B cell (primary cell): Measurements from ENCODE around the gene TLR4. TPM values are rescaled to one million over a fixed set of nuclear protein-coding genes. Genes with fewer than 3 reads are reported as not detected.

Experiments used
- ATAC-seq: fragments of 200-7000 bp; cut with Tn5 transposase; one replicate; pipeline ENCODE4 v1.10.0; 2021; ENCODE audit warnings: low read depth, mild to moderate bottlenecking, moderate number of reproducible peaks, moderate library complexity
- CTCF ChIA-PET: fragments of 350-600 bp; sonication (Branson Sonifier 250); formaldehyde crosslinking; loops from one replicate; lab custom pipeline; 2021; ENCODE audit warnings: antibody characterized with exemption, inconsistent platforms; lab: Charles Lee
- POLR2A ChIA-PET: fragments of 350-600 bp; sonication (Branson Sonifier 250); formaldehyde crosslinking; loops from one replicate; lab custom pipeline; 2021; ENCODE audit warnings: antibody characterized with exemption; lab: Charles Lee
- DNase-seq: peaks from one replicate; pipeline ENCODE4 v3.0.0; 2013
- H2AFZ ChIP-seq: 2 replicates; pipeline ENCODE4 v1.6.1; 2012; ENCODE audit warnings: mild to moderate bottlenecking, low read depth, low read length; ENCODE audit not compliant: insufficient read depth, poor library complexity, severe bottlenecking
- H3K27ac ChIP-seq, 2 donors: 1 replicate in 1 of 2; 2 replicates in 1 of 2; pipeline ENCODE4 v1.5.1; 2012 to 2013; ENCODE audit warnings: low read length in 2 of 2, mild to moderate bottlenecking in 2 of 2, moderate library complexity in 1 of 2
- H3K27me3 ChIP-seq, 4 experiments: fragments of 200-600 bp in 1 of 4; sonication (generic) in 1 of 4; replicated peaks in 1 of 4; 1 replicate in 2 of 4; 2 replicates in 2 of 4; pipeline versions ENCODE4 v1.6.1 to v1.7.0; 2013 to 2016; ENCODE audit warnings: low read length in 3 of 4, mild to moderate bottlenecking in 2 of 4, mixed read lengths in 1 of 4, moderate library complexity in 1 of 4; ENCODE audit not compliant: insufficient read depth in 4 of 4, control insufficient read depth in 3 of 4; ENCODE audit errors: control extremely low read depth in 1 of 4
- H3K36me3 ChIP-seq, 2 experiments: replicated peaks in 1 of 2; 1 replicate in 1 of 2; 2 replicates in 1 of 2; pipeline versions ENCODE4 v1.6.1 to v1.7.1; 2013; ENCODE audit warnings: low read length in 1 of 2; ENCODE audit not compliant: insufficient read depth in 2 of 2, control insufficient read depth in 1 of 2; ENCODE audit errors: control extremely low read depth in 1 of 2, extremely low read depth in 1 of 2
- H3K4me1 ChIP-seq, 2 donors: fragments of 200-600 bp in 1 of 2; sonication (generic) in 1 of 2; 1 replicate in 1 of 2; 2 replicates in 1 of 2; pipeline versions ENCODE4 v1.5.1 to v1.6.1; 2013 to 2017; ENCODE audit warnings: low read length in 2 of 2; ENCODE audit not compliant: control insufficient read depth in 2 of 2, insufficient read depth in 2 of 2
- H3K4me2 ChIP-seq: replicated peaks from 2 replicates; pipeline ENCODE3; 2012; ENCODE audit warnings: mild to moderate bottlenecking, low read depth, low read length; ENCODE audit not compliant: poor library complexity, severe bottlenecking
- H3K4me3 ChIP-seq, 5 experiments: fragments of 200-600 bp in 1 of 5; sonication (generic) in 1 of 5; 1 replicate in 3 of 5; 2 replicates in 2 of 5; pipeline versions ENCODE4 v1.5.1 to v1.7.0; 2011 to 2016; ENCODE audit warnings: low read length in 4 of 5, mild to moderate bottlenecking in 4 of 5, low read depth in 2 of 5, control low read depth in 1 of 5, moderate library complexity in 1 of 5; ENCODE audit not compliant: insufficient read depth in 1 of 5; ENCODE audit errors: control extremely low read depth in 1 of 5, extremely low read depth in 1 of 5
- H3K79me2 ChIP-seq: fragments of 200-600 bp; sonication (generic); one replicate; pipeline ENCODE4 v1.6.0; 2016; ENCODE audit warnings: low read length; ENCODE audit not compliant: control insufficient read depth, insufficient read depth
- H3K9ac ChIP-seq: fragments of 200-600 bp; sonication (generic); 2 replicates; pipeline ENCODE4 v1.6.1; 2017; ENCODE audit warnings: mild to moderate bottlenecking, low read length, moderate library complexity
- H3K9me3 ChIP-seq, 3 donors: one replicate each; pipeline versions ENCODE4 v1.6.1 to v1.7.1; 2013; ENCODE audit warnings: low read length in 2 of 3; ENCODE audit not compliant: control insufficient read depth in 2 of 3, insufficient read depth in 1 of 3; ENCODE audit errors: control extremely low read depth in 1 of 3
- H4K20me1 ChIP-seq: 2 replicates; pipeline ENCODE4 v1.6.0; 2012; ENCODE audit warnings: mild to moderate bottlenecking, low read length; ENCODE audit not compliant: insufficient read depth, control insufficient read depth, poor library complexity, severe bottlenecking
- H3K27ac Mint-ChIP-seq: one replicate; pipeline ENCODE4 v1.8.0; 2021; ENCODE audit warnings: mixed read lengths
- H3K27me3 Mint-ChIP-seq: one replicate; pipeline ENCODE4 v1.8.0; 2021; ENCODE audit warnings: mixed read lengths
- H3K4me1 Mint-ChIP-seq: one replicate; pipeline ENCODE4 v1.8.0; 2021; ENCODE audit warnings: mixed read lengths
- H3K4me3 Mint-ChIP-seq: one replicate; pipeline ENCODE4 v1.8.0; 2021; ENCODE audit warnings: mixed read lengths
- H3K9me3 Mint-ChIP-seq: one replicate; pipeline ENCODE4 v1.8.0; 2022; ENCODE audit warnings: mixed read lengths; ENCODE audit not compliant: insufficient read depth
- CTCF ChIP-seq: fragments of 200-600 bp; IDR thresholded peaks from one replicate; pipeline ENCODE4 v1.8.0; 2022; ENCODE audit warnings: antibody characterized with exemption, mild to moderate bottlenecking
- EZH2 ChIP-seq: IDR thresholded peaks from 2 replicates; pipeline ENCODE4 v1.6.1; 2012; ENCODE audit warnings: borderline replicate concordance, low read depth, mild to moderate bottlenecking, moderate library complexity, low read length; ENCODE audit not compliant: insufficient read depth, poor library complexity, severe bottlenecking
- WGBS: methylation state at CpG from one replicate; pipeline ENCODE4 v1.1.5; 2013; ENCODE audit warnings: missing lambda C conversion rate; ENCODE audit not compliant: insufficient coverage; 5-methylcytosine and 5-hydroxymethylcytosine counted together
- intact Hi-C: fragments of 100-400 bp; cut with micrococcal nuclease; formaldehyde crosslinking; loops from one replicate; pipeline ENCODE4 v1.10.0; 2022
- polyA plus RNA-seq: library from polyadenylated mRNA; depleted of rRNA; stranded (reverse); fragments of >200 nt; gene quantifications from 2 replicates; pipeline ENCODE4 v1.2.3, GENCODE V29; 2012
- total RNA-seq, 2 donors: library from RNA; stranded (reverse); fragments of 120-200 nt in 1 of 2; gene quantifications; 1 replicate in 1 of 2; 2 replicates in 1 of 2; pipeline versions ENCODE4 v1.2.3 to v1.2.4, GENCODE V29; 2013 to 2022

The TLR4 gene
- total and polyA plus RNA-seq, 2 donors (not counting 1 experiment from before 2014, with no cell fraction given) = 0.51 to 3.7 TPM

GRCh38 chr9:117662651-117663050 lies 41.6 kb upstream of the TLR4 start:
- DNase-seq = no peak
- H3K9me3 Mint-ChIP-seq = no peaks in the 10 kb centered on the region
- Histone ChIP-seq H3K4me1 (no peaks in the 10 kb centered on the region), H2AFZ (no peak overlapping the region), H3K9me3 (no peaks in the 10 kb centered on the region), H3K27ac (no peak overlapping the region), H3K4me3 (no peak overlapping the region), H4K20me1 (no peaks in the 10 kb centered on the region), H3K9ac (no peak overlapping the region), H3K27me3 (peaks cover 0 to 4% (median 1%) of the 10 kb centered on the region in 4 experiments), H3K4me2 (no peak overlapping the region), H3K79me2 (no peaks in the 10 kb centered on the region), H3K36me3 (no peaks in the 10 kb centered on the region)
- no peak for TF ChIP-seq CTCF
- TF ChIP-seq EZH2 = no peak
- no peaks in the 10 kb centered on the region for H3K4me1 Mint-ChIP-seq
- H3K4me3 Mint-ChIP-seq = no peak overlapping the region
- peaks cover 11% of the 10 kb centered on the region for H3K27me3 Mint-ChIP-seq
- no peak for ATAC-seq
- 71% methylated on average over 1 of the region's 3 CpGs for WGBS
- ChIA-PET CTCF (no interaction called here), POLR2A (no interaction called here)
- intact Hi-C loops = no loop called here
- H3K27ac Mint-ChIP-seq = no peak overlapping the region

GRCh38 chr9:117664419-117664818 lies 39.8 kb upstream of the TLR4 start:
- POLR2A ChIA-PET = no interaction called here
- H3K4me3 Mint-ChIP-seq = no peak overlapping the region
- no peak for TF ChIP-seq EZH2
- no peak for TF ChIP-seq CTCF
- no peak overlapping the region for H3K27ac Mint-ChIP-seq
- no peak for ATAC-seq
- Histone ChIP-seq H3K36me3 (no peaks in the 10 kb centered on the region), H3K27ac (no peak overlapping the region), H3K9me3 (no peaks in the 10 kb centered on the region), H3K79me2 (no peaks in the 10 kb centered on the region), H2AFZ (no peak overlapping the region), H3K4me3 (no peak overlapping the region), H3K27me3 (peaks cover 0 to 7% (median 2%) of the 10 kb centered on the region in 4 experiments), H3K9ac (no peak overlapping the region), H3K4me2 (no peak overlapping the region), H4K20me1 (no peaks in the 10 kb centered on the region), H3K4me1 (no peaks in the 10 kb centered on the region)
- no peaks in the 10 kb centered on the region for H3K4me1 Mint-ChIP-seq
- H3K27me3 Mint-ChIP-seq = peaks cover 18% of the 10 kb centered on the region
- CTCF ChIA-PET = no interaction called here
- intact Hi-C loops = no loop called here
- WGBS = no CpG with 5 or more reads among the region's 1 CpG
- DNase-seq = no peak
- no peaks in the 10 kb centered on the region for H3K9me3 Mint-ChIP-seq
